NCI-H2196 treated with DMSO at 0.1 percent for 48 hours (cell line): ENCODE results near the gene ST6GALNAC3.
"Not testable (repeated sequence)": the region's sequence is repeated elsewhere in the genome, so short reads cannot be mapped to it uniquely, and the experiment has no call there.

ENCODE experiments used
- DNase-seq: peaks from one replicate; lab custom pipeline; 2025; ENCODE audit not compliant: unreplicated experiment; lab: John Stamatoyannopoulos, UW

ST6GALNAC3 gene

GRCh38 chr1:76073481-76073880, 1.1 kb upstream of the ST6GALNAC3 start:
- no peak for DNase-seq

- DNase-seq, result no peak
Measured at GRCh38 chr1:76075188-76075489, 593 bp downstream of the ST6GALNAC3 start.

- DNase-seq, result no peak
Measured at GRCh38 chr1:76075877-76076276, 1.3 kb downstream of the ST6GALNAC3 start.

- DNase-seq, result no peak
Measured at GRCh38 chr1:76079475-76080227, 5.1 kb downstream of the ST6GALNAC3 start.

GRCh38 chr1:76080552-76081079, 6.1 kb downstream of the ST6GALNAC3 start:
- no peak for DNase-seq

- no peak for DNase-seq
Measured at GRCh38 chr1:76082062-76082461, 7.5 kb downstream of the ST6GALNAC3 start.

- no peak for DNase-seq
Measured at GRCh38 chr1:76083189-76083588, 8.6 kb downstream of the ST6GALNAC3 start.

- DNase-seq, result no peak
Measured at GRCh38 chr1:76084029-76084627, 9.6 kb downstream of the ST6GALNAC3 start.

- no peak for DNase-seq
Measured at GRCh38 chr1:76084685-76085084, 10.1 kb downstream of the ST6GALNAC3 start.

- DNase-seq, result no peak
Measured at GRCh38 chr1:76086109-76086508, 11.6 kb downstream of the ST6GALNAC3 start.

GRCh38 chr1:76086597-76086996, 12.1 kb downstream of the ST6GALNAC3 start:
- no peak for DNase-seq

- DNase-seq, result no peak
Measured at GRCh38 chr1:76090283-76091203, 16.0 kb downstream of the ST6GALNAC3 start.

- DNase-seq, result no peak
Measured at GRCh38 chr1:76092812-76093211, 18.3 kb downstream of the ST6GALNAC3 start.

- no peak for DNase-seq
Measured at GRCh38 chr1:76093522-76094312, 19.2 kb downstream of the ST6GALNAC3 start.

GRCh38 chr1:76095802-76096201, 21.3 kb downstream of the ST6GALNAC3 start:
- no peak for DNase-seq

- not testable (repeated sequence) for DNase-seq
Measured at GRCh38 chr1:76097064-76097463, 22.5 kb downstream of the ST6GALNAC3 start.

GRCh38 chr1:76098845-76099244, 24.3 kb downstream of the ST6GALNAC3 start:
- no peak for DNase-seq

GRCh38 chr1:76101548-76101947, 27.0 kb downstream of the ST6GALNAC3 start:
- DNase-seq, result no peak

- DNase-seq, result no peak
Measured at GRCh38 chr1:76102046-76102445, 27.5 kb downstream of the ST6GALNAC3 start.

GRCh38 chr1:76103034-76103433, 28.5 kb downstream of the ST6GALNAC3 start:
- no peak for DNase-seq

- no peak for DNase-seq
Measured at GRCh38 chr1:76105372-76105771, 30.8 kb downstream of the ST6GALNAC3 start.
